ENCODE results near the gene F11R. TPM values are rescaled to one million over a fixed set of nuclear protein-coding genes. Genes with fewer than 3 reads are reported as not detected.

F11R gene
- total RNA-seq, 1 experiment from 2014 or later = 196 TPM

GRCh38 chr1:160972939-160973338, 48.0 kb downstream of the F11R start:
- TF ChIP-seq, protein P1, sequence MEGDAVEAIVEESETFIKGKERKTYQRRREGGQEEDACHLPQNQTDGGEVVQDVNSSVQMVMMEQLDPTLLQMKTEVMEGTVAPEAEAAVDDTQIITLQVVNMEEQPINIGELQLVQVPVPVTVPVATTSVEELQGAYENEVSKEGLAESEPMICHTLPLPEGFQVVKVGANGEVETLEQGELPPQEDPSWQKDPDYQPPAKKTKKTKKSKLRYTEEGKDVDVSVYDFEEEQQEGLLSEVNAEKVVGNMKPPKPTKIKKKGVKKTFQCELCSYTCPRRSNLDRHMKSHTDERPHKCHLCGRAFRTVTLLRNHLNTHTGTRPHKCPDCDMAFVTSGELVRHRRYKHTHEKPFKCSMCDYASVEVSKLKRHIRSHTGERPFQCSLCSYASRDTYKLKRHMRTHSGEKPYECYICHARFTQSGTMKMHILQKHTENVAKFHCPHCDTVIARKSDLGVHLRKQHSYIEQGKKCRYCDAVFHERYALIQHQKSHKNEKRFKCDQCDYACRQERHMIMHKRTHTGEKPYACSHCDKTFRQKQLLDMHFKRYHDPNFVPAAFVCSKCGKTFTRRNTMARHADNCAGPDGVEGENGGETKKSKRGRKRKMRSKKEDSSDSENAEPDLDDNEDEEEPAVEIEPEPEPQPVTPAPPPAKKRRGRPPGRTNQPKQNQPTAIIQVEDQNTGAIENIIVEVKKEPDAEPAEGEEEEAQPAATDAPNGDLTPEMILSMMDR (IDR thresholded peaks at IDR 0.05; ENCODE audit: insufficient read depth in 1 of 2, low read depth in 1 of 2, low read length in 1 of 2, severe bottlenecking in 1 of 2, unreplicated experiment in 1 of 2) = no peak

DNA sequence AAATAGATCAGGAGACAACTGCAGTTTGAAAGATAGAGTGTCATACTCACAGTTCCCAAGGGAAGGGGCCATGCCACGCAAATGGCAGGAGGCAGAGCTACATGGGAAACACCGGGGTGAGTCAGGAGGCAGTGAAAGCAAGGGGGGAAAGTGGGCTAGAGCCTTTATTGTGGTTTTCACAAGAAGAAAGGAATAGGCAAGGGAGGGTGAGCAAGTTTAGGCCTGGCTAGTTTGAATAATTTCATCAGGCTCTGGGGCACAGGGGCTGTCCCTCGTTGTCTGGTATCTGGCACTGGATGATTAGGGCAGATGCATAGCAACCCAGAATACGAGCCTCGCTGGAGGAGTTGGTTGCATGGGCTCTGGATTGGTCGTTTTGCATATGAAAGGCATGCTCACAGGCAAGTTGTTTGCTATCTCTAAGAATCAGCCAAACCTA, 49.3 kb downstream of the F11R start:
- no peaks in the 10 kb centered on the region for H3K9me3 ChIP-seq
- ChIA-PET CTCF (no interaction called here), POLR2A (no interaction called here)
- TF ChIP-seq, protein P1 (IDR thresholded peaks at IDR 0.05; ENCODE audit: insufficient read depth in 1 of 2, low read depth in 1 of 2, low read length in 1 of 2, severe bottlenecking in 1 of 2, unreplicated experiment in 1 of 2) = no peak
- no peak overlapping the region for H3K4me3 ChIP-seq (ENCODE audit: low read depth, low read length)
- H3K27me3 Mint-ChIP-seq (ENCODE audit: insufficient read depth, unreplicated experiment) = no peaks in the 10 kb centered on the region
- H3K27me3 ChIP-seq (replicated peaks; ENCODE audit: control insufficient read depth, insufficient read depth, low read length) = no peaks in the 10 kb centered on the region
- H3K27ac Mint-ChIP-seq (ENCODE audit: unreplicated experiment) = no peak overlapping the region
- no peaks in the 10 kb centered on the region for H3K36me3 ChIP-seq (ENCODE audit: control insufficient read depth, insufficient read depth, low read length)
- H3K36me3 Mint-ChIP-seq (ENCODE audit: insufficient read depth, unreplicated experiment) = no peaks in the 10 kb centered on the region
- H3K4me1 Mint-ChIP-seq (ENCODE audit: low read depth, unreplicated experiment) = no peaks in the 10 kb centered on the region
- intact Hi-C loops (cut with micrococcal nuclease; ENCODE audit: unreplicated experiment) = no loop called here
- no peak overlapping the region for H3K4me3 Mint-ChIP-seq (ENCODE audit: unreplicated experiment)
- BruUV-seq (replicated peaks) = no TSS peak
- H3K4me1 ChIP-seq = no peaks in the 10 kb centered on the region
- DNase-seq = no peak
- H3K9me3 Mint-ChIP-seq (ENCODE audit: unreplicated experiment) = no peaks in the 10 kb centered on the region

More at GRCh38 chr1:160972939-160973338, 48.0 kb downstream of the F11R start:
- no peaks in the 10 kb centered on the region for H3K4me1 Mint-ChIP-seq (ENCODE audit: low read depth, unreplicated experiment)
- no peaks in the 10 kb centered on the region for H3K4me1 ChIP-seq
- H3K27me3 Mint-ChIP-seq (ENCODE audit: insufficient read depth, unreplicated experiment) = no peaks in the 10 kb centered on the region
- H3K9me3 Mint-ChIP-seq (ENCODE audit: unreplicated experiment) = no peaks in the 10 kb centered on the region
- no peaks in the 10 kb centered on the region for H3K27me3 ChIP-seq (replicated peaks; ENCODE audit: control insufficient read depth, insufficient read depth, low read length)
- H3K9me3 ChIP-seq = no peaks in the 10 kb centered on the region
- H3K27ac Mint-ChIP-seq (ENCODE audit: unreplicated experiment) = no peak overlapping the region
- no peaks in the 10 kb centered on the region for H3K36me3 Mint-ChIP-seq (ENCODE audit: insufficient read depth, unreplicated experiment)
- H3K36me3 ChIP-seq (ENCODE audit: control insufficient read depth, insufficient read depth, low read length) = no peaks in the 10 kb centered on the region
- intact Hi-C loops (cut with micrococcal nuclease; ENCODE audit: unreplicated experiment) = no loop called here
- DNase-seq = no peak
- no peak overlapping the region for H3K4me3 ChIP-seq (ENCODE audit: low read depth, low read length)
- H3K4me3 Mint-ChIP-seq (ENCODE audit: unreplicated experiment) = no peak overlapping the region
- POLR2A ChIA-PET = no interaction called here
- CTCF ChIA-PET = interaction anchor here (1.3 to 2.0 kb wide), 2 partner anchors 19 to 25 kb away, joined by 3 to 4 read pairs; no protein-coding TSS in a partner anchor
- BruUV-seq (replicated peaks) = no TSS peak

GRCh38 chr1:160963521-160963920, 57.4 kb downstream of the F11R start:
- DNase-seq = no peak
- no peaks in the 10 kb centered on the region for H3K9me3 Mint-ChIP-seq (ENCODE audit: unreplicated experiment)
- no TSS peak for BruUV-seq (replicated peaks)
- TF ChIP-seq, protein P1 (IDR thresholded peaks at IDR 0.05; ENCODE audit: insufficient read depth in 1 of 2, low read depth in 1 of 2, low read length in 1 of 2, severe bottlenecking in 1 of 2, unreplicated experiment in 1 of 2) = no peak
- ChIA-PET CTCF (no interaction called here), POLR2A (interaction anchor here (0.6 kb wide), 2 partner anchors 29 to 134 kb away, joined by 4 to 6 read pairs; no protein-coding TSS in a partner anchor)
- H3K4me3 ChIP-seq (ENCODE audit: low read depth, low read length) = no peak overlapping the region
- no peaks in the 10 kb centered on the region for H3K9me3 ChIP-seq
- no peaks in the 10 kb centered on the region for H3K36me3 ChIP-seq (ENCODE audit: control insufficient read depth, insufficient read depth, low read length)
- H3K27ac Mint-ChIP-seq (ENCODE audit: unreplicated experiment) = no peak overlapping the region
- no peaks in the 10 kb centered on the region for H3K36me3 Mint-ChIP-seq (ENCODE audit: insufficient read depth, unreplicated experiment)
- no peaks in the 10 kb centered on the region for H3K4me1 Mint-ChIP-seq (ENCODE audit: low read depth, unreplicated experiment)
- no peak overlapping the region for H3K4me3 Mint-ChIP-seq (ENCODE audit: unreplicated experiment)
- no peaks in the 10 kb centered on the region for H3K27me3 ChIP-seq (replicated peaks; ENCODE audit: control insufficient read depth, insufficient read depth, low read length)
- H3K27me3 Mint-ChIP-seq (ENCODE audit: insufficient read depth, unreplicated experiment) = no peaks in the 10 kb centered on the region
- no peaks in the 10 kb centered on the region for H3K4me1 ChIP-seq
- intact Hi-C loops (cut with micrococcal nuclease; ENCODE audit: unreplicated experiment) = no loop called here
